ENCODE measurements around the gene PCDHA9. TPM values are rescaled to one million over a fixed set of nuclear protein-coding genes. Genes with fewer than 3 reads are reported as not detected.
"Not testable (repeated sequence)": the region's sequence is repeated elsewhere in the genome, so short reads cannot be mapped to it uniquely, and the experiment has no call there.

Gene PCDHA9
- total RNA-seq: under 1 TPM; 0.37 to 1.00 (median 0.58) TPM

- Histone ChIP-seq H3K9me3 (peaks cover 10 to 27% of the 10 kb centered on the region in 2 donors), H3K27me3 (peaks cover 26% of the 10 kb centered on the region)
- H3K36me3 ChIP-seq; intact Hi-C loops (cut with DNase I; ENCODE audit: low total_unique reads); in situ Hi-C loops (cut with MboI; ENCODE audit: low pct_ligation_motif_present in 1 of 4, low pct_unique_long_range_greater_than_20kb in 1 of 4, low sequenced_read_pairs in 3 of 4); H3K27ac ChIP-seq; DNase-seq; H3K4me1 ChIP-seq; H3K4me3 ChIP-seq: not testable (repeated sequence)
- WGBS, 2 donors (ENCODE audit: low coverage in 1 of 2): 48 to 63% methylated on average over 8 to 27 of the region's 48 CpGs
Observed at GRCh38 chr5:140848139-140849102, at the start of gene PCDHA9. PCDHA9 (plus strand) TSS chr5:140848382; CDS start chr5:140848496, 114 bp downstream.

GRCh38 chr5:140800816-140801493, 47.2 kb upstream of the PCDHA9 start, which contains the start of gene PCDHA3:
PCDHA3 (plus strand) TSS chr5:140801057.
- Histone ChIP-seq H3K27ac (peak within 1 kb of the TSS in 1 of 4 donors; percentile 11), H3K4me1 (no peaks in the 10 kb centered on the region), H3K36me3 (no peaks in the 10 kb centered on the region), H3K27me3 (peaks cover 9% of the 10 kb centered on the region), H3K4me3 (peak within 1 kb of the TSS in 2 of 4 donors; percentile 17 to 23), H3K9me3 (peaks cover 5 to 38% of the 10 kb centered on the region in 2 donors)
- intact Hi-C loops (cut with DNase I; ENCODE audit: low total_unique reads): no loop called here
- no peak for DNase-seq
- TF ChIP-seq POLR2AphosphoS5 (IDR thresholded peaks at IDR 0.05): no peak
- peak in 1 of 5 experiments; percentile 22 for TF ChIP-seq CTCF (IDR thresholded peaks at IDR 0.05)
- 35 to 50% methylated on average over 13 to 29 of the region's 29 CpGs for WGBS, 2 donors (ENCODE audit: low coverage in 1 of 2)
- in situ Hi-C loops (cut with MboI; ENCODE audit: low pct_ligation_motif_present in 1 of 4, low pct_unique_long_range_greater_than_20kb in 1 of 4, low sequenced_read_pairs in 3 of 4): no loop called here

- no peak for DNase-seq
- Histone ChIP-seq H3K36me3 (no peaks in the 10 kb centered on the region), H3K9me3 (peaks cover 5 to 33% of the 10 kb centered on the region in 2 donors), H3K4me3 (peak overlapping the region in 2 of 4 donors; percentile 17 to 23), H3K27ac (peak overlapping the region in 1 of 4 donors; percentile 11), H3K4me1 (no peaks in the 10 kb centered on the region), H3K27me3 (peaks cover 8% of the 10 kb centered on the region)
- in situ Hi-C loops (cut with MboI; ENCODE audit: low pct_ligation_motif_present in 1 of 4, low pct_unique_long_range_greater_than_20kb in 1 of 4, low sequenced_read_pairs in 3 of 4) (no loop called here), intact Hi-C loops (cut with DNase I; ENCODE audit: low total_unique reads) (no loop called here)
- WGBS, 2 donors (ENCODE audit: low coverage in 1 of 2): 53 to 56% methylated on average over 15 to 16 of the region's 16 CpGs
- no peak for TF ChIP-seq POLR2AphosphoS5 (IDR thresholded peaks at IDR 0.05)
- TF ChIP-seq EP300 (IDR thresholded peaks at IDR 0.05; ENCODE audit: low read depth): no peak
- TF ChIP-seq POLR2A (IDR thresholded peaks at IDR 0.05): no peak
- TF ChIP-seq CTCF (IDR thresholded peaks at IDR 0.05): no peak
Observed at GRCh38 chr5:140801494-140801841, 46.7 kb upstream of the PCDHA9 start.

GRCh38 chr5:140802381-140802780, 45.8 kb upstream of the PCDHA9 start:
- DNase-seq; intact Hi-C loops (cut with DNase I; ENCODE audit: low total_unique reads); H3K4me1 ChIP-seq; H3K27me3 ChIP-seq; H3K27ac ChIP-seq; H3K4me3 ChIP-seq; H3K36me3 ChIP-seq; in situ Hi-C loops (cut with MboI; ENCODE audit: low pct_ligation_motif_present in 1 of 4, low pct_unique_long_range_greater_than_20kb in 1 of 4, low sequenced_read_pairs in 3 of 4): not testable (repeated sequence)
- 87% methylated on average over 44 of the region's 45 CpGs; no CpG with 5 or more reads in 1 of the 2 donors for WGBS, 2 donors (ENCODE audit: low coverage in 1 of 2)
- H3K9me3 ChIP-seq: peaks cover 5 to 31% of the 10 kb centered on the region in 2 donors

- H3K27me3 ChIP-seq: peaks cover 4% of the 10 kb centered on the region
- no peak overlapping the region for H3K4me3 ChIP-seq
- intact Hi-C loops (cut with DNase I; ENCODE audit: low total_unique reads) (no loop called here), in situ Hi-C loops (cut with MboI; ENCODE audit: low pct_ligation_motif_present in 1 of 4, low pct_unique_long_range_greater_than_20kb in 1 of 4, low sequenced_read_pairs in 3 of 4) (no loop called here)
- WGBS, 2 donors (ENCODE audit: low coverage in 1 of 2): 84% methylated on average over 45 of the region's 53 CpGs; no CpG with 5 or more reads in 1 of the 2 donors
- H3K36me3 ChIP-seq: no peaks in the 10 kb centered on the region
- H3K27ac ChIP-seq: no peak overlapping the region
- TF ChIP-seq POLR2AphosphoS5 (IDR thresholded peaks at IDR 0.05) (no peak), POLR2A (IDR thresholded peaks at IDR 0.05) (no peak), EP300 (IDR thresholded peaks at IDR 0.05; ENCODE audit: low read depth) (no peak), CTCF (IDR thresholded peaks at IDR 0.05) (no peak)
- peaks cover 5 to 31% of the 10 kb centered on the region in 2 donors for H3K9me3 ChIP-seq
- DNase-seq: no peak
- no peaks in the 10 kb centered on the region for H3K4me1 ChIP-seq
Observed at GRCh38 chr5:140802781-140803271, 45.4 kb upstream of the PCDHA9 start.

Data from transverse colon (tissue), 4 donors.